Measurements from ENCODE around the gene LGR6. TPM values are rescaled to one million over a fixed set of nuclear protein-coding genes. Genes with fewer than 3 reads are reported as not detected.
"Not testable (repeated sequence)": the region's sequence is repeated elsewhere in the genome, so short reads cannot be mapped to it uniquely, and the experiment has no call there.

Gene LGR6
- 1 to 10 TPM in 1 of 4 donors, under 1 TPM in 2, not detected in 1; 0.27 to 1.0 (median 0.28) TPM for polyA plus RNA-seq
- long read RNA-seq, donor 1, result 0 reads
- long read RNA-seq, donor 2, result 0 reads
- long read RNA-seq, donor 3, result 0 reads
- long read RNA-seq, donor 4, result 0 reads
- long read RNA-seq, donor 5, result 0 reads
- long read RNA-seq, donor 6, result 0 reads
- long read RNA-seq, donor 7, result 0 reads
- long read RNA-seq, donor 8, result 0 reads
- long read RNA-seq, donor 9, result 0 reads
- long read RNA-seq, donor 10, result 0 reads

GRCh38 chr1:202193614-202194327 is at the start of gene LGR6:
TSS of gene LGR6 (plus strand) at chr1:202193799. CDS start at chr1:202193990, 191 bp downstream.
- FAIRE-seq (no peak), DNase-seq (peak in 1 of 2 donors; percentile 45)
- Histone ChIP-seq H3K27me3 (ENCODE audit: control insufficient read depth in 3 of 3, insufficient read depth in 3 of 3, low read length in 3 of 3) (peaks cover 0 to 31% (median 3%) of the 10 kb centered on the region in 3 donors), H3K4me1 (ENCODE audit: control insufficient read depth in 3 of 3, insufficient read depth in 2 of 3, low read depth in 1 of 3, low read length in 2 of 3) (peaks cover 0 to 30% (median 0%) of the 10 kb centered on the region in 3 donors), H3K27ac (ENCODE audit: low read depth in 1 of 3, low read length in 2 of 3) (no peak within 1 kb of the TSS), H3K36me3 (ENCODE audit: control insufficient read depth in 3 of 3, insufficient read depth in 2 of 3, low read depth in 1 of 3, low read length in 3 of 3) (no peaks in the 10 kb centered on the region), H3K9me3 (ENCODE audit: control insufficient read depth in 2 of 2, insufficient read depth in 1 of 2, low read depth in 1 of 2, low read length in 1 of 2) (no peaks in the 10 kb centered on the region), H3K4me3 (ENCODE audit: low read depth in 1 of 3, low read length in 3 of 3) (no peak within 1 kb of the TSS)
- WGBS, 3 donors, result 4 to 6% (median 4%) methylated on average over 40 to 61 of the region's 61 CpGs

- Histone ChIP-seq H3K9me3 (ENCODE audit: control insufficient read depth in 2 of 2, insufficient read depth in 1 of 2, low read depth in 1 of 2, low read length in 1 of 2) (no peaks in the 10 kb centered on the region), H3K4me1 (ENCODE audit: control insufficient read depth in 3 of 3, insufficient read depth in 2 of 3, low read depth in 1 of 3, low read length in 2 of 3) (peaks cover 2 to 17% (median 7%) of the 10 kb centered on the region in 3 donors), H3K36me3 (ENCODE audit: control insufficient read depth in 3 of 3, insufficient read depth in 2 of 3, low read depth in 1 of 3, low read length in 3 of 3) (peaks cover 0 to 10% (median 0%) of the 10 kb centered on the region in 3 donors), H3K27ac (ENCODE audit: low read depth in 1 of 3, low read length in 2 of 3) (peak within 1 kb of the TSS; percentile 41 to 91 (median 72)), H3K4me3 (ENCODE audit: low read depth in 1 of 3, low read length in 3 of 3) (peak within 1 kb of the TSS; percentile 75 to 97 (median 97)), H3K27me3 (ENCODE audit: control insufficient read depth in 3 of 3, insufficient read depth in 3 of 3, low read length in 3 of 3) (no peaks in the 10 kb centered on the region)
- no peak for FAIRE-seq
- DNase-seq, result peak; percentile 62 to 89
- 0 to 1% (median 0%) methylated on average over 37 to 82 of the region's 82 CpGs for WGBS, 3 donors
These were observed 49.1 kb upstream of the LGR6 start, which contains the start of gene ARL8A for GRCh38 chr1:202144402-202145067. TSS of gene ARL8A (minus strand) at chr1:202144737. CDS start at chr1:202144572, 165 bp downstream.

- Histone ChIP-seq H3K9me3 (ENCODE audit: control insufficient read depth in 2 of 2, insufficient read depth in 1 of 2, low read depth in 1 of 2, low read length in 1 of 2) (no peaks in the 10 kb centered on the region), H3K4me3 (ENCODE audit: low read depth in 1 of 3, low read length in 3 of 3) (peak overlapping the region; percentile 75 to 97 (median 97)), H3K36me3 (ENCODE audit: control insufficient read depth in 3 of 3, insufficient read depth in 2 of 3, low read depth in 1 of 3, low read length in 3 of 3) (peaks cover 0 to 10% (median 0%) of the 10 kb centered on the region in 3 donors), H3K27ac (ENCODE audit: low read depth in 1 of 3, low read length in 2 of 3) (peak overlapping the region in 2 of 3 donors; percentile 28 to 75), H3K27me3 (ENCODE audit: control insufficient read depth in 3 of 3, insufficient read depth in 3 of 3, low read length in 3 of 3) (no peaks in the 10 kb centered on the region), H3K4me1 (ENCODE audit: control insufficient read depth in 3 of 3, insufficient read depth in 2 of 3, low read depth in 1 of 3, low read length in 2 of 3) (peaks cover 2 to 17% (median 7%) of the 10 kb centered on the region in 3 donors)
- DNase-seq (peak in 1 of 2 donors; percentile 37), FAIRE-seq (no peak)
- WGBS, 3 donors, result 2 to 7% (median 5%) methylated on average over 13 of the region's 13 CpGs
These were observed 48.4 kb upstream of the LGR6 start for GRCh38 chr1:202145068-202145743.

GRCh38 chr1:202145744-202146140 is 47.9 kb upstream of the LGR6 start:
- not testable (repeated sequence) for H3K27me3 ChIP-seq (ENCODE audit: control insufficient read depth in 3 of 3, insufficient read depth in 3 of 3, low read length in 3 of 3); H3K9me3 ChIP-seq (ENCODE audit: control insufficient read depth in 2 of 2, insufficient read depth in 1 of 2, low read depth in 1 of 2, low read length in 1 of 2); H3K4me3 ChIP-seq (ENCODE audit: low read depth in 1 of 3, low read length in 3 of 3); FAIRE-seq; DNase-seq; H3K27ac ChIP-seq (ENCODE audit: low read depth in 1 of 3, low read length in 2 of 3)
- peaks cover 2 to 17% (median 7%) of the 10 kb centered on the region in 3 donors for H3K4me1 ChIP-seq (ENCODE audit: control insufficient read depth in 3 of 3, insufficient read depth in 2 of 3, low read depth in 1 of 3, low read length in 2 of 3)
- WGBS, 3 donors, result 77 to 92% (median 89%) methylated on average over 8 of the region's 8 CpGs
- H3K36me3 ChIP-seq (ENCODE audit: control insufficient read depth in 3 of 3, insufficient read depth in 2 of 3, low read depth in 1 of 3, low read length in 3 of 3), result peaks cover 0 to 13% (median 0%) of the 10 kb centered on the region in 3 donors

- peaks cover 0 to 11% (median 0%) of the 10 kb centered on the region in 3 donors for H3K36me3 ChIP-seq (ENCODE audit: control insufficient read depth in 3 of 3, insufficient read depth in 2 of 3, low read depth in 1 of 3, low read length in 3 of 3)
- FAIRE-seq, result no peak
- 88 to 91% (median 90%) methylated on average over 5 of the region's 5 CpGs for WGBS, 3 donors
These were observed 47.3 kb upstream of the LGR6 start for GRCh38 chr1:202146279-202146678.

GRCh38 chr1:202146993-202147392 is 46.6 kb upstream of the LGR6 start:
- Histone ChIP-seq H3K4me3 (ENCODE audit: low read depth in 1 of 3, low read length in 3 of 3) (no peak overlapping the region), H3K9me3 (ENCODE audit: control insufficient read depth in 2 of 2, insufficient read depth in 1 of 2, low read depth in 1 of 2, low read length in 1 of 2) (no peaks in the 10 kb centered on the region), H3K27ac (ENCODE audit: low read depth in 1 of 3, low read length in 2 of 3) (no peak overlapping the region), H3K27me3 (ENCODE audit: control insufficient read depth in 3 of 3, insufficient read depth in 3 of 3, low read length in 3 of 3) (no peaks in the 10 kb centered on the region), H3K36me3 (ENCODE audit: control insufficient read depth in 3 of 3, insufficient read depth in 2 of 3, low read depth in 1 of 3, low read length in 3 of 3) (peaks cover 0 to 11% (median 0%) of the 10 kb centered on the region in 3 donors), H3K4me1 (ENCODE audit: control insufficient read depth in 3 of 3, insufficient read depth in 2 of 3, low read depth in 1 of 3, low read length in 2 of 3) (peaks cover 0 to 17% (median 7%) of the 10 kb centered on the region in 3 donors)
- DNase-seq (no peak), FAIRE-seq (no peak)
- WGBS, 3 donors, result 71 to 82% (median 77%) methylated on average over 3 of the region's 3 CpGs

More at GRCh38 chr1:202146279-202146678, 47.3 kb upstream of the LGR6 start:
- no peaks in the 10 kb centered on the region for H3K27me3 ChIP-seq (ENCODE audit: control insufficient read depth in 3 of 3, insufficient read depth in 3 of 3, low read length in 3 of 3)
- H3K4me3 ChIP-seq (ENCODE audit: low read depth in 1 of 3, low read length in 3 of 3), result no peak overlapping the region
- H3K4me1 ChIP-seq (ENCODE audit: control insufficient read depth in 3 of 3, insufficient read depth in 2 of 3, low read depth in 1 of 3, low read length in 2 of 3), result peaks cover 0 to 17% (median 7%) of the 10 kb centered on the region in 3 donors
- H3K9me3 ChIP-seq (ENCODE audit: control insufficient read depth in 2 of 2, insufficient read depth in 1 of 2, low read depth in 1 of 2, low read length in 1 of 2), result no peaks in the 10 kb centered on the region
- H3K27ac ChIP-seq (ENCODE audit: low read depth in 1 of 3, low read length in 2 of 3), result no peak overlapping the region
- DNase-seq, result no peak

- Histone ChIP-seq H3K27ac (ENCODE audit: low read depth in 1 of 3, low read length in 2 of 3) (no peak overlapping the region), H3K27me3 (ENCODE audit: control insufficient read depth in 3 of 3, insufficient read depth in 3 of 3, low read length in 3 of 3) (no peaks in the 10 kb centered on the region), H3K9me3 (ENCODE audit: control insufficient read depth in 2 of 2, insufficient read depth in 1 of 2, low read depth in 1 of 2, low read length in 1 of 2) (no peaks in the 10 kb centered on the region), H3K4me1 (ENCODE audit: control insufficient read depth in 3 of 3, insufficient read depth in 2 of 3, low read depth in 1 of 3, low read length in 2 of 3) (peaks cover 0 to 6% (median 0%) of the 10 kb centered on the region in 3 donors), H3K36me3 (ENCODE audit: control insufficient read depth in 3 of 3, insufficient read depth in 2 of 3, low read depth in 1 of 3, low read length in 3 of 3) (peaks cover 0 to 4% (median 0%) of the 10 kb centered on the region in 3 donors), H3K4me3 (ENCODE audit: low read depth in 1 of 3, low read length in 3 of 3) (no peak overlapping the region)
- no peak for FAIRE-seq
- 80 to 93% (median 89%) methylated on average over 4 of the region's 4 CpGs for WGBS, 3 donors
- DNase-seq, result no peak
These were observed 45.2 kb upstream of the LGR6 start for GRCh38 chr1:202148391-202148790.
